HCT116 (cell line): ENCODE results near the gene CBFA2T2. TPM values are rescaled to one million over a fixed set of nuclear protein-coding genes. Genes with fewer than 3 reads are reported as not detected.

Source experiments
- ATAC-seq: fragments of 200-7000 bp; cut with Tn5 transposase; 2 replicates; pipeline ENCODE4 v1.9.1; 2020; ENCODE audit warnings: mild to moderate bottlenecking, moderate library complexity
- BruUV-seq: library from RNA; stranded (reverse); fragments of 400-500 nt; replicated peaks from 2 replicates; lab custom pipeline; 2021; lab: Mats Ljungman, UMichigan
- CTCF ChIA-PET: fragments of 300-600 bp; sonication (Branson Sonifier 250); formaldehyde crosslinking; loops from one replicate; lab custom pipeline; 2021; ENCODE audit warnings: antibody characterized with exemption; lab: Charles Lee
- POLR2A ChIA-PET: fragments of 300-600, 350-600 bp; sonication (Branson Sonifier 250); formaldehyde crosslinking; loops from one replicate; lab custom pipeline; 2021; ENCODE audit warnings: antibody characterized with exemption; lab: Charles Lee
- RAD21 ChIA-PET, 2 experiments: fragments of 300-600 bp; sonication (Branson Sonifier 250); formaldehyde crosslinking; loops; one replicate each; lab custom pipeline; 2023; ENCODE audit warnings: low total read pairs in 2 of 2; ENCODE audit not compliant: uncharacterized antibody in 2 of 2, unreplicated experiment in 2 of 2, low non-redundant PET in 1 of 2; lab: Charles Lee
- DNase-seq: peaks from one replicate; pipeline ENCODE4 v3.0.0-alpha.2; 2010; ENCODE audit warnings: low read depth, low spot score
- H2AFZ ChIP-seq: fragments of 200-600 bp; shearing (Covaris generic), sonication (generic); 2 replicates; pipeline ENCODE4 v1.6.1; 2017; ENCODE audit warnings: low read depth, mixed run types, mixed read lengths, antibody characterized with exemption, low read length; ENCODE audit not compliant: poor library complexity, severe bottlenecking
- H3K27ac ChIP-seq: 2 replicates; pipeline ENCODE4 v1.5.1; 2012; ENCODE audit warnings: low read depth, low read length
- H3K27me3 ChIP-seq: fragments of 200-600 bp; sonication (generic); 2 replicates; pipeline ENCODE4 v1.6.1; 2016; ENCODE audit warnings: mixed run types, low read length, mixed read lengths; ENCODE audit not compliant: insufficient read depth
- H3K36me3 ChIP-seq, 2 experiments: fragments of 200-500 bp in 1 of 2; fragments of 200-600 bp in 1 of 2; sonication (Bioruptor generic) in 1 of 2; sonication (generic) in 1 of 2; 2 replicates each; pipeline versions ENCODE4 v1.5.1 to v1.6.1; 2014 to 2016; ENCODE audit warnings: low read length in 2 of 2, inconsistent platforms in 1 of 2, mixed read lengths in 1 of 2, mixed run types in 1 of 2; ENCODE audit not compliant: insufficient read depth in 2 of 2, control insufficient read depth in 1 of 2
- H3K4me1 ChIP-seq, 2 experiments: fragments of 200-600 bp in 1 of 2; sonication (generic) in 1 of 2; 2 replicates each; pipeline versions ENCODE4 v1.5.1 to v1.6.1; 2012 to 2017; ENCODE audit warnings: low read length in 2 of 2, inconsistent platforms in 1 of 2, mild to moderate bottlenecking in 1 of 2, mixed read lengths in 1 of 2, mixed run types in 1 of 2, moderate library complexity in 1 of 2; ENCODE audit not compliant: insufficient read depth in 2 of 2, control insufficient read depth in 1 of 2
- H3K4me2 ChIP-seq: fragments of 200-600 bp; sonication (generic); 2 replicates; pipeline ENCODE4 v1.6.1; 2017; ENCODE audit warnings: mixed run types, low read length, mixed read lengths
- H3K4me3 ChIP-seq, 2 experiments: fragments of 200-600 bp in 1 of 2; sonication (generic) in 1 of 2; replicated peaks in 1 of 2; 2 replicates each; pipeline ENCODE4 v1.5.1; 2011 to 2016; ENCODE audit warnings: low read length in 2 of 2, control low read depth in 1 of 2, low read depth in 1 of 2, mild to moderate bottlenecking in 1 of 2, mixed read lengths in 1 of 2, mixed run types in 1 of 2
- H3K79me2 ChIP-seq: fragments of 200-600 bp; sonication (generic); 2 replicates; pipeline ENCODE4 v1.6.1; 2017; ENCODE audit warnings: mild to moderate bottlenecking, mixed run types, low read length, moderate library complexity, mixed read lengths; ENCODE audit not compliant: insufficient read depth
- H3K9ac ChIP-seq: fragments of 200-600 bp; sonication (generic); 2 replicates; pipeline ENCODE4 v1.6.1; 2016; ENCODE audit warnings: low read length, mixed read lengths
- H3K9me2 ChIP-seq: fragments of 200-600 bp; sonication (generic), shearing (Covaris generic); 2 replicates; pipeline ENCODE4 v1.6.1; 2017; ENCODE audit warnings: mixed run types, mild to moderate bottlenecking, moderate library complexity; ENCODE audit not compliant: insufficient read depth
- H3K9me3 ChIP-seq, 2 experiments: fragments of 200-500 bp in 1 of 2; fragments of 200-600 bp in 1 of 2; sonication (Bioruptor generic) in 1 of 2; sonication (generic) in 1 of 2; 2 replicates each; pipeline ENCODE4 v1.6.1; 2014 to 2017; ENCODE audit warnings: low read length in 2 of 2, mixed read lengths in 2 of 2, inconsistent platforms in 1 of 2, low read depth in 1 of 2, mild to moderate bottlenecking in 1 of 2, mixed run types in 1 of 2, moderate library complexity in 1 of 2; ENCODE audit not compliant: control insufficient read depth in 1 of 2, insufficient read depth in 1 of 2
- H4K20me1 ChIP-seq: fragments of 200-600 bp; sonication (generic), shearing (Covaris generic); 2 replicates; pipeline ENCODE4 v1.6.1; 2017; ENCODE audit warnings: mixed run types, mild to moderate bottlenecking, moderate library complexity; ENCODE audit not compliant: insufficient read depth
- CBX3 ChIP-seq: IDR thresholded peaks from 2 replicates; pipeline ENCODE4 v1.6.1; 2012; ENCODE audit warnings: low read depth
- CEBPB ChIP-seq: IDR thresholded peaks from 2 replicates; pipeline ENCODE4 v1.6.1; 2012; ENCODE audit warnings: low read depth
- EGR1 ChIP-seq: IDR thresholded peaks from 2 replicates; pipeline ENCODE4 v1.6.1; 2012; ENCODE audit warnings: low read depth
- EZH2 ChIP-seq: fragments of 200-600 bp; sonication (generic); IDR thresholded peaks from 2 replicates; pipeline ENCODE4 v1.6.1; 2017; ENCODE audit warnings: antibody characterized with exemption, mixed run types
- EZH2phosphoT487 ChIP-seq: fragments of 200-600 bp; IDR thresholded peaks from 2 replicates; pipeline ENCODE4 v1.6.1; 2018; ENCODE audit warnings: antibody characterized with exemption, borderline replicate concordance
- JUND ChIP-seq: IDR thresholded peaks from 2 replicates; pipeline ENCODE4 v1.6.1; 2012
- POLR2A ChIP-seq: IDR thresholded peaks from 2 replicates; pipeline ENCODE4 v1.7.0; 2011; ENCODE audit warnings: borderline replicate concordance; ENCODE audit not compliant: insufficient read depth, insufficient read length; ENCODE audit errors: extremely low read depth
- POLR2AphosphoS5 ChIP-seq: IDR thresholded peaks from 2 replicates; pipeline ENCODE4 v1.6.1; 2011; ENCODE audit warnings: mild to moderate bottlenecking, low read depth, low read length, moderate library complexity
- RAD21 ChIP-seq: IDR thresholded peaks from 2 replicates; pipeline ENCODE4 v1.6.1; 2012; ENCODE audit warnings: low read depth, mild to moderate bottlenecking
- SIN3A ChIP-seq: IDR thresholded peaks from 2 replicates; pipeline ENCODE4 v1.6.1; 2012; ENCODE audit warnings: low read depth
- SP1 ChIP-seq: IDR thresholded peaks from 2 replicates; pipeline ENCODE4 v1.6.1; 2012; ENCODE audit warnings: low read depth
- SRF ChIP-seq: IDR thresholded peaks from 2 replicates; pipeline ENCODE4 v1.6.1; 2012; ENCODE audit warnings: low read depth
- TCF7L2 ChIP-seq: IDR thresholded peaks from 2 replicates; pipeline ENCODE4 v1.7.0; 2011; ENCODE audit warnings: borderline replicate concordance, inconsistent platforms; ENCODE audit not compliant: insufficient read depth, insufficient read length; ENCODE audit errors: extremely low read depth
- YY1 ChIP-seq: IDR thresholded peaks from 2 replicates; pipeline ENCODE4 v1.6.1; 2011; ENCODE audit warnings: low read length, low read depth, moderate library complexity, mild to moderate bottlenecking; ENCODE audit not compliant: insufficient replicate concordance; ENCODE audit errors: extremely low read depth
- ZFX ChIP-seq: fragments of 450-650 bp; IDR thresholded peaks from 2 replicates; pipeline ENCODE4 v1.6.1; 2017
- ZNF274 ChIP-seq: fragments of 200-500 bp; sonication (Bioruptor generic); IDR thresholded peaks from 2 replicates; pipeline ENCODE4 v1.6.1; 2014; ENCODE audit warnings: mild to moderate bottlenecking, low read depth, low read length, inconsistent platforms
- intact Hi-C: fragments of 100-400 bp; cut with micrococcal nuclease; formaldehyde crosslinking; loops from 2 replicates; pipeline ENCODE4 v1.10.0; 2022
- total RNA-seq: library from RNA; stranded (reverse); gene quantifications from one replicate; pipeline ENCODE4 v1.2.1, GENCODE V29; 2021; ENCODE audit not compliant: unreplicated experiment
- TF ChIP-seq, protein P1 (sequence below), 3 experiments: fragments of 200-600 bp in 1 of 3; sonication (generic) in 1 of 3; IDR thresholded peaks in 2 of 3; conservative IDR thresholded peaks in 1 of 3; 2 replicates each; pipeline ENCODE4 v1.5.1; 2012 to 2017; ENCODE audit warnings: low read depth in 2 of 3, low read length in 2 of 3, antibody characterized with exemption in 1 of 3, borderline replicate concordance in 1 of 3, control low read depth in 1 of 3, mild to moderate bottlenecking in 1 of 3, mixed read lengths in 1 of 3, mixed run types in 1 of 3, moderate library complexity in 1 of 3; ENCODE audit not compliant: insufficient read depth in 1 of 3
- TF ChIP-seq, protein P2 (sequence below): IDR thresholded peaks from 2 replicates; pipeline ENCODE4 v1.6.1; 2012
- TF ChIP-seq, protein P3 (sequence below): IDR thresholded peaks from 2 replicates; pipeline ENCODE4 v1.6.1; 2011; ENCODE audit warnings: mild to moderate bottlenecking, low read length, moderate library complexity; ENCODE audit not compliant: insufficient replicate concordance; ENCODE audit errors: extremely low read depth

Gene CBFA2T2
- total RNA-seq, 1 experiment from 2014 or later: 8.0 TPM

DNA sequence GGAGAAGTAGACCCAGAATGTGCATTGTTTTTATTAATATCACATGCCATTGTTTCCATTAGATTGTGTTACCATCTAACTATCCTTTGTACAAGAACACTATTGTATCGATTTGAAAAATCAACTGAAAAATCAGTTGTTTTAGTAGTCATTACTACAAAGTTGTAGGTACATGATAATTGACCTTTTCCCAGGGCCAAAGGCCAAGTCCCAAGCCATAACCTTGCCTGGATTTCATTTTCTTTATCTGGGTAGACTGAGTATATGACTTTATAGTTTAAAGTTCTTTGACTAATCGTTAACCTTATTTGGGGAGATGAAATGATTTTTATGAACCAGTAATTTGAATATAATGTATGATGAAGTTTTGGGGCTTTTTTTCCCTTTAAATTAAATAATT lies 93.2 kb downstream of the CBFA2T2 start:
- peaks cover 3 to 13% of the 10 kb centered on the region in 2 experiments; a peak in 3 of 4 replicates for H3K4me1 ChIP-seq
- ATAC-seq (no peak), DNase-seq (no peak)
- no TSS peak for BruUV-seq
- no peak overlapping the region for H2AFZ ChIP-seq
- H3K9ac ChIP-seq: no peak overlapping the region
- intact Hi-C loops: no loop called here
- POLR2A ChIA-PET: no interaction called here
- no peak overlapping the region for H3K27ac ChIP-seq
- H3K27me3 ChIP-seq: no peaks in the 10 kb centered on the region
- no peak overlapping the region for H3K4me3 ChIP-seq
- H3K4me2 ChIP-seq: no peak overlapping the region
- TF ChIP-seq ZNF274: no peak
- TF ChIP-seq EGR1: no peak
- no peak for TF ChIP-seq CEBPB
- TF ChIP-seq, protein P1, sequence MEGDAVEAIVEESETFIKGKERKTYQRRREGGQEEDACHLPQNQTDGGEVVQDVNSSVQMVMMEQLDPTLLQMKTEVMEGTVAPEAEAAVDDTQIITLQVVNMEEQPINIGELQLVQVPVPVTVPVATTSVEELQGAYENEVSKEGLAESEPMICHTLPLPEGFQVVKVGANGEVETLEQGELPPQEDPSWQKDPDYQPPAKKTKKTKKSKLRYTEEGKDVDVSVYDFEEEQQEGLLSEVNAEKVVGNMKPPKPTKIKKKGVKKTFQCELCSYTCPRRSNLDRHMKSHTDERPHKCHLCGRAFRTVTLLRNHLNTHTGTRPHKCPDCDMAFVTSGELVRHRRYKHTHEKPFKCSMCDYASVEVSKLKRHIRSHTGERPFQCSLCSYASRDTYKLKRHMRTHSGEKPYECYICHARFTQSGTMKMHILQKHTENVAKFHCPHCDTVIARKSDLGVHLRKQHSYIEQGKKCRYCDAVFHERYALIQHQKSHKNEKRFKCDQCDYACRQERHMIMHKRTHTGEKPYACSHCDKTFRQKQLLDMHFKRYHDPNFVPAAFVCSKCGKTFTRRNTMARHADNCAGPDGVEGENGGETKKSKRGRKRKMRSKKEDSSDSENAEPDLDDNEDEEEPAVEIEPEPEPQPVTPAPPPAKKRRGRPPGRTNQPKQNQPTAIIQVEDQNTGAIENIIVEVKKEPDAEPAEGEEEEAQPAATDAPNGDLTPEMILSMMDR (IDR thresholded peaks at IDR 0.05 in 2 of 3, conservative IDR thresholded peaks at IDR 0.05 in 1 of 3; ENCODE audit: borderline replicate concordance in 1 of 3, insufficient read depth in 1 of 3, low read depth in 2 of 3, low read length in 2 of 3): no peak
- TF ChIP-seq SP1: no peak
- TF ChIP-seq, protein P2, sequence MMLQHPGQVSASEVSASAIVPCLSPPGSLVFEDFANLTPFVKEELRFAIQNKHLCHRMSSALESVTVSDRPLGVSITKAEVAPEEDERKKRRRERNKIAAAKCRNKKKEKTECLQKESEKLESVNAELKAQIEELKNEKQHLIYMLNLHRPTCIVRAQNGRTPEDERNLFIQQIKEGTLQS: no peak
- no peak for TF ChIP-seq EZH2phosphoT487
- no peak for TF ChIP-seq JUND
- no peak for TF ChIP-seq YY1
- no peak for TF ChIP-seq POLR2AphosphoS5
- TF ChIP-seq SRF: no peak
- no peak for TF ChIP-seq CBX3
- TF ChIP-seq, protein P3, sequence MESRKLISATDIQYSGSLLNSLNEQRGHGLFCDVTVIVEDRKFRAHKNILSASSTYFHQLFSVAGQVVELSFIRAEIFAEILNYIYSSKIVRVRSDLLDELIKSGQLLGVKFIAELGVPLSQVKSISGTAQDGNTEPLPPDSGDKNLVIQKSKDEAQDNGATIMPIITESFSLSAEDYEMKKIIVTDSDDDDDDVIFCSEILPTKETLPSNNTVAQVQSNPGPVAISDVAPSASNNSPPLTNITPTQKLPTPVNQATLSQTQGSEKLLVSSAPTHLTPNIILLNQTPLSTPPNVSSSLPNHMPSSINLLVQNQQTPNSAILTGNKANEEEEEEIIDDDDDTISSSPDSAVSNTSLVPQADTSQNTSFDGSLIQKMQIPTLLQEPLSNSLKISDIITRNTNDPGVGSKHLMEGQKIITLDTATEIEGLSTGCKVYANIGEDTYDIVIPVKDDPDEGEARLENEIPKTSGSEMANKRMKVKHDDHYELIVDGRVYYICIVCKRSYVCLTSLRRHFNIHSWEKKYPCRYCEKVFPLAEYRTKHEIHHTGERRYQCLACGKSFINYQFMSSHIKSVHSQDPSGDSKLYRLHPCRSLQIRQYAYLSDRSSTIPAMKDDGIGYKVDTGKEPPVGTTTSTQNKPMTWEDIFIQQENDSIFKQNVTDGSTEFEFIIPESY: no peak
- no peak for TF ChIP-seq ZFX
- TF ChIP-seq POLR2A: no peak
- TF ChIP-seq TCF7L2: no peak
- no peak for TF ChIP-seq RAD21
- no peak for TF ChIP-seq SIN3A
- no peak for TF ChIP-seq EZH2
- H3K9me2 ChIP-seq: no peaks in the 10 kb centered on the region
- no peaks in the 10 kb centered on the region for H3K36me3 ChIP-seq
- RAD21 ChIA-PET: no interaction called here
- peaks cover 3% of the 10 kb centered on the region; the same call in 1 of the 2 replicates for H4K20me1 ChIP-seq
- CTCF ChIA-PET: no interaction called here
- H3K79me2 ChIP-seq: no peaks in the 10 kb centered on the region
- no peaks in the 10 kb centered on the region for H3K9me3 ChIP-seq
